Mucosa of descending colon (tissue), 3 donors: ENCODE results near the gene CABCOCO1. TPM values are rescaled to one million over a fixed set of nuclear protein-coding genes. Genes with fewer than 3 reads are reported as not detected.

Experiments used
- ATAC-seq: fragments of 200-7000 bp; cut with Tn5 transposase; one replicate; pipeline ENCODE4 v1.9.1; 2020; ENCODE audit warnings: mild to moderate bottlenecking, moderate library complexity
- DNase-seq, 3 donors: peaks; one replicate each; pipeline ENCODE4 v3.0.0-alpha.2; 2020
- H3K36me3 ChIP-seq: fragments of 200-600 bp; one replicate; pipeline ENCODE4 v1.8.0; 2021; ENCODE audit warnings: low read depth, mild to moderate bottlenecking
- H3K4me1 ChIP-seq: fragments of 200-600 bp; one replicate; pipeline ENCODE4 v1.8.0; 2021; ENCODE audit warnings: low read depth, mild to moderate bottlenecking
- H3K4me3 ChIP-seq: fragments of 200-600 bp; one replicate; pipeline ENCODE4 v1.8.0; 2021; ENCODE audit warnings: mild to moderate bottlenecking
- H3K9me3 ChIP-seq: fragments of 200-600 bp; one replicate; pipeline ENCODE4 v1.8.0; 2021; ENCODE audit warnings: mild to moderate bottlenecking
- intact Hi-C, 2 donors: fragments of 100-400 bp; cut with DNase I in 1 of 2; cut with micrococcal nuclease in 1 of 2; formaldehyde crosslinking; loops; one replicate each; pipeline versions ENCODE4 v1.11.0 to v1.11.1; 2022; cut with DNase I, micrococcal nuclease
- total RNA-seq, 3 donors: library from RNA; stranded (reverse); fragmentation: NEBNext Ultra II Directional in 2 of 3; extraction: Animal tissue kit (Norgen Biotek cat#: 25700) in 2 of 3; gene quantifications; one replicate each; pipeline versions ENCODE4 v1.2.1 to v1.2.4, GENCODE V29; 2021 to 2023
- TF ChIP-seq, protein P1 (sequence below): fragments of 200-600 bp; IDR thresholded peaks from one replicate; pipeline ENCODE4 v1.8.0; 2022; ENCODE audit warnings: antibody characterized with exemption, mild to moderate bottlenecking
- donor health status: DM: no; HTN: no; CAD: no; lungs with moderate emphysema.
- donor health status: DM: no; HTN: no; CAD: no.
- donor health status: DM: no; HTN: yes; CAD: no.

CABCOCO1 gene
- total RNA-seq, 3 donors from 2014 or later = 0.22 to 3.4 TPM; not detected in 1

DNA sequence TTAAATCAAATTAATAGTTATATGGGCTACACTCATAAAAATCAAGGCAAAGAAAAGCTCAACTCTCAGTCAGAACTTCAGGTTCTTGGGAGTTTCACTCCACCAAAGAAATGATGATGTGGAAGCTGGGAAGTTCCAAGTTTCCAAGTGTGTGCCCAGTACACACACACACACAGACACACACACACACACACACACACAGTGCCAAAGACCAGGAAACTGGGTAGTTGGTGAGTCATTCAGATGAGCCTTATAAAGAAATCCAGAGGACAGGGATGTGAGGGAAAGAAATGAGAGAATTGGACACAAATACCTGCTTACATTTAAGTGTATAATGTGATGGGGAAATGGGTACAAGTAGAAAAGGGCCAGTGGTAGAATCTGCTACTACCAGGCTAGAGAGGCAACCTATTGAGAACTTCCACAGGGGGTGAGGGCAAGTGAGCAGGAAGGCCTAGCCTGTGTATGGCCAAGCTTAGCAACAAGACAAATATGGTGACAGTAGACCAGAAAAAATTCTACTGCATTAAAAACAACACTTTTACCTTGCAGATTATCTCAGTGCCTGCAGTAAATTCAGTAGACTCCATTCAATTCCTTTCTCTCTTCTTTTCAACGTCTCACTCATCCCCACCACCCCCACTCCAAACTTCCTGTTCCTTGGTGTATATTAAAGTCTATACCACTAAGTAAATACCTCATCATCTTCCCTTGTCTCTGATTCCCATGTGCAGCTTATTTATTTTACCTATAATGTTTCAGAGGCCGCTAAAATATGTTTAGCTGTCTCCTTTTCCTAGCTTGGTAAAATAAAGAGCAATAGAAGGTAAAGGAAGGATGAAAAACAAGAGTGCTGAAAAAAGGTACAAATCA, 95.0 kb downstream of the CABCOCO1 start:
- peak; percentile 88 for ATAC-seq
- TF ChIP-seq, protein P1, sequence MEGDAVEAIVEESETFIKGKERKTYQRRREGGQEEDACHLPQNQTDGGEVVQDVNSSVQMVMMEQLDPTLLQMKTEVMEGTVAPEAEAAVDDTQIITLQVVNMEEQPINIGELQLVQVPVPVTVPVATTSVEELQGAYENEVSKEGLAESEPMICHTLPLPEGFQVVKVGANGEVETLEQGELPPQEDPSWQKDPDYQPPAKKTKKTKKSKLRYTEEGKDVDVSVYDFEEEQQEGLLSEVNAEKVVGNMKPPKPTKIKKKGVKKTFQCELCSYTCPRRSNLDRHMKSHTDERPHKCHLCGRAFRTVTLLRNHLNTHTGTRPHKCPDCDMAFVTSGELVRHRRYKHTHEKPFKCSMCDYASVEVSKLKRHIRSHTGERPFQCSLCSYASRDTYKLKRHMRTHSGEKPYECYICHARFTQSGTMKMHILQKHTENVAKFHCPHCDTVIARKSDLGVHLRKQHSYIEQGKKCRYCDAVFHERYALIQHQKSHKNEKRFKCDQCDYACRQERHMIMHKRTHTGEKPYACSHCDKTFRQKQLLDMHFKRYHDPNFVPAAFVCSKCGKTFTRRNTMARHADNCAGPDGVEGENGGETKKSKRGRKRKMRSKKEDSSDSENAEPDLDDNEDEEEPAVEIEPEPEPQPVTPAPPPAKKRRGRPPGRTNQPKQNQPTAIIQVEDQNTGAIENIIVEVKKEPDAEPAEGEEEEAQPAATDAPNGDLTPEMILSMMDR = no peak
- DNase-seq = peak in 2 of 3 donors; percentile 54 to 72
- intact Hi-C loops = no loop called here
- Histone ChIP-seq H3K4me3 (no peak overlapping the region), H3K9me3 (no peaks in the 10 kb centered on the region), H3K36me3 (no peaks in the 10 kb centered on the region), H3K4me1 (peaks cover 19% of the 10 kb centered on the region)

DNA sequence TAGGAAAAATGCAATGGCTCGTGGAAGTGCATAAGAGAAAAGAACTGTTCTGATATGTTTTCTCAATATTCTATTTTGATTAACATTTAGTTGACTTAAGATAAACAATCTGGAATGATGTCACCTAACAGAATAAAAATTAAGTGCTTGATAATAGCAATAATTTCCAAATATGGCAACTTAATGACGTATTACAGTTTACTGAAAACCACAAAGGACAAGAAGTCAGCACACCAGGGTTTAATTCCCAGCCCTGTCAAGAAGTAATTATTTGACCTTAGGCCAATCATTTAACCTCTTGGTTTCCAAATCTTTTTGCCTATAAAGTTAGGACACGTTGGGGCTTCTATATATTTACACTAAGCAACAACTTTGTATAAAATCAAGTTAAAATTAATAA, 95.7 kb downstream of the CABCOCO1 start:
- ATAC-seq (no peak), DNase-seq (no peak)
- TF ChIP-seq, protein P1 = no peak
- Histone ChIP-seq H3K36me3 (no peaks in the 10 kb centered on the region), H3K4me3 (no peak overlapping the region), H3K9me3 (no peaks in the 10 kb centered on the region), H3K4me1 (peaks cover 19% of the 10 kb centered on the region)
- intact Hi-C loops = no loop called here

DNA sequence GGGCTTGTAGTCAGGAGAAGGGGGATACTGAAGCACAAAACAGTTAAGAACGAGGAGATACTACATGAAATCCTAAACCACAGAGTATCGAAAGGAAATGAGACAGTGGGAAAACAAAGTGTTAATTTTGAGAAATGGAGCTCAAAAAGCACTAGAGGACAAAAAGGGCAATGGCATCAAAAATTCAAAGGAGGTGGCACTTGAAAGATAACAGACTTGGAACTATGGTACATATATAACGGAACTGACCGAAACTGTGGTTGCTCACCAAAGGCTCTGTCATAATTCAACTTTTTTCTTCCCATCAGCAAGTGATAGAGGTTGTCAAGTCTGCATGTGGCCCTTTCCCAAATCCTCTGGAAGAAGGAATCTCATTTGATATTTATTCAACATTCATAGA, 97.0 kb downstream of the CABCOCO1 start:
- Histone ChIP-seq H3K4me3 (no peak overlapping the region), H3K9me3 (no peaks in the 10 kb centered on the region), H3K4me1 (peaks cover 19% of the 10 kb centered on the region), H3K36me3 (no peaks in the 10 kb centered on the region)
- intact Hi-C loops = no loop called here
- TF ChIP-seq, protein P1 = no peak
- DNase-seq = no peak
- no peak for ATAC-seq

DNA sequence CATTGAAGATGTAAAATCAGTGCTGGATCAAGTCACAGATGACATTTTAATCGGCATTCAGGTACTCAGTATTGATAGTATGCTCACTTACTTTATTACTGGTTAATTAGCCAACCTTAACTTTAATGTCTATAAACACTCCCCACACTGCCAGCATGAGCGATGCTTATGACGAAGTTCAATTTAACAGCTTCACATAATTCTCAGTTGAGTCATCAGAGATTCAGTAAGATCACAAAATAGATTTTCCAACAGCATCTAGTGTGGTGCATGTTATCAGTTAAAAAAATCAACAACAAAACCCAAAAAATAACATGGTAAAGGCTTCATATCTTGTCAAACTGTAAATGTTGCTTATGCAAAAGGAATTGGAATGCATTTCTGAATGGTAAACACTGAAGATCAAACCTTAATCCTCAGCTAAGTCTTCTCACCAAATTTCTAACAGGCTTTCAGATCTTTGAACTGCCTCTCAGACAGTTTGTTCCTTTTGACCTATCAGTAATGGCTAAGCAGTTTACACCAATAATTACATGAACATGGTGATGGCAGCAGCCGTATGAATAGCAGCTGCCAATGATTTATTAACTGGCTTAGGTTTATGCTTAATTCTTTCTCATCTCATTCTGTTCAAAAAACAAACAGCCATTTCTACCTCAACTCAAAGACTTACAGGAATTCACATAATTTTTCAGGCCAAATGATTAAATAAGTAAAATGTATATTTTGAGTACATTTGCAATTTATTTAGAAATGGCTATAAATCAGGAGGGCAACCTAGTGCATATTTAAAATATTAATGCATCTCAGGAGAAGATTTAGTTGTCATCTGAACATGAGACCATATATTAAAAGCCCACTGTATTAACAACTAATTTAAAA, 98.5 kb downstream of the CABCOCO1 start:
- intact Hi-C loops = no loop called here
- DNase-seq (peak in 1 of 3 donors; percentile 31), ATAC-seq (peak; percentile 73)

DNA sequence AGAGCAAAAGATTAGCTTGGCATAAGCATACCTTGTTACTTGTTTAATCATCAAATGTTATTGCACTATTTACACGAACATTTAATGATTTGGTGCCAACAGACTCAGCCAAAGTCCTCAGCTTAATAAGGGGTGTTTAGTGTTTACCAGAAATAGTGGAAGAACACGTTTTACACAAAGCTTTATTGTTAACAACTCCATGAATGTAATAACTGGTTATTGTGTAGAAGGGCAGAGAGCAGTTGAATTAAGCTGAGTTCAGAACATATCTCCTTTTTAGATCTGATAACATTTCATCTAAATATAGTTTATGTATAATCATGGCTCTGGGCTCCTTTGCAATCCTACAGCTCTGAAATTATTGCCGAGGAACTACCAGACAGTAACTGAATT, 99.1 kb downstream of the CABCOCO1 start:
- H3K9me3 ChIP-seq = no peaks in the 10 kb centered on the region
- intact Hi-C loops = no loop called here
- H3K4me1 ChIP-seq = peaks cover 19% of the 10 kb centered on the region
- H3K36me3 ChIP-seq = no peaks in the 10 kb centered on the region
- ATAC-seq = peak; percentile 81
- TF ChIP-seq, protein P1 = no peak
- no peak overlapping the region for H3K4me3 ChIP-seq
- peak in 1 of 3 donors; percentile 41 for DNase-seq

More for the DNA sequence above, 98.5 kb downstream of the CABCOCO1 start:
- TF ChIP-seq, protein P1 = no peak
- H3K9me3 ChIP-seq = no peaks in the 10 kb centered on the region
- no peak overlapping the region for H3K4me3 ChIP-seq
- H3K36me3 ChIP-seq = no peaks in the 10 kb centered on the region
- peaks cover 19% of the 10 kb centered on the region for H3K4me1 ChIP-seq
